ENCODE measurements around the gene YBX1.
A peak's percentile ranks its signal among the peaks of the same experiment; 100 is the strongest.

Gene YBX1

GRCh38 chr1:42734201-42735035, 52.2 kb downstream of the YBX1 start:
- DNase-seq (ENCODE audit: low read depth in 1 of 2, low spot score in 1 of 2), result no peak

GRCh38 chr1:42735056-42735455, 52.8 kb downstream of the YBX1 start:
- DNase-seq (ENCODE audit: low read depth in 1 of 2, low spot score in 1 of 2), result no peak

GRCh38 chr1:42735477-42736105, 53.4 kb downstream of the YBX1 start:
- DNase-seq (ENCODE audit: low read depth in 1 of 2, low spot score in 1 of 2), result no peak

- no peak for DNase-seq (ENCODE audit: low read depth in 1 of 2, low spot score in 1 of 2)
Observed at GRCh38 chr1:42736152-42736551, 53.9 kb downstream of the YBX1 start.

GRCh38 chr1:42736571-42737200, 54.5 kb downstream of the YBX1 start:
- DNase-seq (ENCODE audit: low read depth in 1 of 2, low spot score in 1 of 2), result no peak

GRCh38 chr1:42737257-42737656, 55.0 kb downstream of the YBX1 start:
- no peak for DNase-seq (ENCODE audit: low read depth in 1 of 2, low spot score in 1 of 2)

GRCh38 chr1:42737986-42738677, 55.9 kb downstream of the YBX1 start:
- DNase-seq (ENCODE audit: low read depth in 1 of 2, low spot score in 1 of 2), result no peak

- no peak for DNase-seq (ENCODE audit: low read depth in 1 of 2, low spot score in 1 of 2)
Observed at GRCh38 chr1:42738678-42739226, 56.5 kb downstream of the YBX1 start.

- no peak for DNase-seq (ENCODE audit: low read depth in 1 of 2, low spot score in 1 of 2)
Observed at GRCh38 chr1:42739753-42740700, 57.8 kb downstream of the YBX1 start, which contains the start of gene CLDN19. Gene CLDN19, minus strand, starts transcription at chr1:42740236. Its CDS starts 173 bp downstream, at chr1:42740063.

GRCh38 chr1:42740851-42741580, 58.8 kb downstream of the YBX1 start:
- DNase-seq (ENCODE audit: low read depth in 1 of 2, low spot score in 1 of 2), result no peak

- DNase-seq (ENCODE audit: low read depth in 1 of 2, low spot score in 1 of 2), result no peak
Observed at GRCh38 chr1:42741706-42742105, 59.5 kb downstream of the YBX1 start.

GRCh38 chr1:42742141-42742540, 59.9 kb downstream of the YBX1 start:
- DNase-seq (ENCODE audit: low read depth in 1 of 2, low spot score in 1 of 2), result no peak

GRCh38 chr1:42742617-42743316, 60.5 kb downstream of the YBX1 start:
- no peak for DNase-seq (ENCODE audit: low read depth in 1 of 2, low spot score in 1 of 2)

- DNase-seq (ENCODE audit: low read depth in 1 of 2, low spot score in 1 of 2), result no peak
Observed at GRCh38 chr1:42743317-42744147, 61.3 kb downstream of the YBX1 start.

GRCh38 chr1:42744148-42744413, 61.9 kb downstream of the YBX1 start:
- no peak for DNase-seq (ENCODE audit: low read depth in 1 of 2, low spot score in 1 of 2)

- DNase-seq (ENCODE audit: low read depth in 1 of 2, low spot score in 1 of 2), result no peak
Observed at GRCh38 chr1:42745851-42746250, 63.6 kb downstream of the YBX1 start.

- no peak for DNase-seq (ENCODE audit: low read depth in 1 of 2, low spot score in 1 of 2)
Observed at GRCh38 chr1:42746436-42747105, 64.4 kb downstream of the YBX1 start.

- peak; percentile 15 to 30 for DNase-seq (ENCODE audit: low read depth in 1 of 2, low spot score in 1 of 2)
Observed at GRCh38 chr1:42747125-42747524, 64.9 kb downstream of the YBX1 start.

All from stimulated activated CD4-positive, alpha-beta T cell treated with anti-CD3 and anti-CD28 coated beads, Interleukin-15, amount 100 ng/mL, for 1 hour (primary cell).